HG02763 (cell line): ENCODE results near the gene DNAH8.

Experiments
- ATAC-seq: cut with Tn5 transposase; IDR thresholded peaks from one replicate; pipeline ENCODE4 v1.9.1; 2021; ENCODE audit warnings: mild to moderate bottlenecking, moderate library complexity; ENCODE audit not compliant: unreplicated experiment

The DNAH8 gene

GRCh38 chr6:39047434-39048327 is 332.6 kb downstream of the DNAH8 start:
- no peak for ATAC-seq

- no peak for ATAC-seq
These were observed 333.6 kb downstream of the DNAH8 start, which contains the start of gene GLP1R for GRCh38 chr6:39048481-39049399. Gene GLP1R (plus strand): TSS chr6:39048781. CDS start chr6:39048841, 60 bp downstream.

GRCh38 chr6:39049575-39050283 is 334.6 kb downstream of the DNAH8 start:
- no peak for ATAC-seq

GRCh38 chr6:39050453-39051112 is 335.5 kb downstream of the DNAH8 start:
- no peak for ATAC-seq

- no peak for ATAC-seq
These were observed 336.4 kb downstream of the DNAH8 start for GRCh38 chr6:39051399-39052122.

GRCh38 chr6:39053016-39053624 is 338.0 kb downstream of the DNAH8 start:
- ATAC-seq, result no peak

- ATAC-seq, result no peak
These were observed 338.9 kb downstream of the DNAH8 start for GRCh38 chr6:39053854-39054576.

GRCh38 chr6:39054577-39055142 is 339.5 kb downstream of the DNAH8 start:
- no peak for ATAC-seq

GRCh38 chr6:39055661-39056060 is 340.6 kb downstream of the DNAH8 start:
- no peak for ATAC-seq

- no peak for ATAC-seq
These were observed 341.1 kb downstream of the DNAH8 start for GRCh38 chr6:39056191-39056590.

GRCh38 chr6:39056681-39057080 is 341.6 kb downstream of the DNAH8 start:
- no peak for ATAC-seq

GRCh38 chr6:39057251-39058155 is 342.4 kb downstream of the DNAH8 start:
- no peak for ATAC-seq

GRCh38 chr6:39058471-39059147 is 343.5 kb downstream of the DNAH8 start:
- no peak for ATAC-seq

GRCh38 chr6:39059496-39060310 is 344.6 kb downstream of the DNAH8 start:
- no peak for ATAC-seq

GRCh38 chr6:39060467-39061160 is 345.5 kb downstream of the DNAH8 start:
- no peak for ATAC-seq
